ENCODE measurements around the gene OLFML2B.

Gene OLFML2B

DNA sequence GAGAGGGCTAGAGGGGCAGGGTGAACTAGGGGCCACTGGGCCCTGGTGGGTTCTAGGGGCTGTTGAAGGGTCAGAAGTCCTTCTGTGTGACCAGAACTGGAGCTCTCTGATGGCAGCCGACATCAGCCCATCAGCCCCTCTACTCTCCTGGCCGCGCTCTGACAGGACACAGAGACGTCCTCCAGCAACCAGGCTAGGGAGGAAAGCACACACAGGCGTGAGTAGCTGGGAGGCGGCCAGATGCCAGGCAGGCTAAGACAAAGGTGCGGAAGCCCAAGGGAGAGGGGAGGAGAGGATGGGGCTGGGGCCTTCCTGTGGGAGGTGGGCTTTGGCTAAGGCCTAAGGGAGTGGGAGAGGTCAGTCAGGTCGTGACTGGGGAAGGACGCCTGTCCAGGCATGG, 50.8 kb downstream of the OLFML2B start:
- no peak for DNase-seq

GRCh38 chr1:161970633-161971032, 53.0 kb downstream of the OLFML2B start:
- no peak for DNase-seq

GRCh38 chr1:161970036-161970435, 53.6 kb downstream of the OLFML2B start:
- DNase-seq: no peak

GRCh38 chr1:161966067-161966466, 57.6 kb downstream of the OLFML2B start:
- no peak for DNase-seq

DNA sequence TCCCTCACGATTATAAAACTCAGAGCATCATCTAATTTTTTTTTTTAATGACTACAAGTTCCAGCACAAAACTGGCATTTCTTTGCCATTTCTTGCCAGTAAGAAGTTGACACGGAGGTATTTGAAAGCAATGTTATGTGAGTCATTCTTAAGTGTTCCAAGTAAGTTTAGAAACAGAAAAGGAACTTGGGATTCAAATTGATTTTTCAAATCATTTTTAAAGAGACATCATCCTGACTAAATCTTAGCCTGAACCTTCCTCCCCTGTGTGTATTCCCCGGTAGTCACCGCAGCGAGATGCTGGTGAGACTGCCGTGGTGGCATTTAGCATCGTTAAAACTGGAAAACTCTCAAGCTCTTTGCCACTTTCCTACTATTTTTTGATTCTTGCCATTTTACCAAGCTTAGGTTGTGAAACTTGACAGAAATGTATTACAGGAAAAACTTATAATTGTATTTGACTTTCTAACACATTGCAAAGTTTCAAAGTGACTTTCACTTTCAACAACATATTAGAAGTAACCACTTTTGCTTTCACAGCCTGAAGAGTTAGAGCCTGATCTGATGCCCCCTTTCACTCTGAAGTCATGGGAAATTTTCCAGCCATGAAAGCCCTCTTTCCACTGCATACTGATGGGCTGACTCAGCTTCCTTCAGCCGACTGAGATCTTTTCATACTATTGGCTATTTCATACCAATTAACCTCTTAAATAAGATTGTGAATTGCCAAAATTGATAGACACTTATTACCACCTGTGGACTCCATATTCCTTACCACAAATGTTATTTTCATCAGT, 61.4 kb downstream of the OLFML2B start:
- no peak for DNase-seq

GRCh38 chr1:161958425-161958824, 65.2 kb downstream of the OLFML2B start:
- DNase-seq: no peak

- DNase-seq: no peak
These were observed 66.7 kb downstream of the OLFML2B start for GRCh38 chr1:161956930-161957329.

DNA sequence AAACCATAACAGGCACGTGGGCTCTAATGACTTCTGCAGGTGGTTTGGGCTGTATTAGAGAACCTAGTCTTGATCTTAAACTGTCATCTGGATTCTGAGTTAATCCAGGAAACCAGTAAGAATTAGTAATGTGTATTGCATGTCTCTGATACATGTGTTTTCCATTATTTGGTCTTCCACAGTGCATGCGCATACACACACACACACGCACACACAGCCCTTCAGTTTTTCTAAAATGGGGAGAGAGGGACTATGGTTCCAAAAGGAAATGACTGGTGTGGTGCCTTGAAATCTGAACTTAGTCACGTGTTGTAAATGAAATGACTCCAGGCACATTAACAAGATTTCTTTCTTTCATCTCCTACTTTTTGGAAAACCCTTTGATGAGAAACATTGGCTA, 67.6 kb downstream of the OLFML2B start:
- DNase-seq: no peak

GRCh38 chr1:161955606-161956005, 68.1 kb downstream of the OLFML2B start:
- DNase-seq: no peak

- DNase-seq: no peak
These were observed 69.2 kb downstream of the OLFML2B start for GRCh38 chr1:161954466-161954865.

DNA sequence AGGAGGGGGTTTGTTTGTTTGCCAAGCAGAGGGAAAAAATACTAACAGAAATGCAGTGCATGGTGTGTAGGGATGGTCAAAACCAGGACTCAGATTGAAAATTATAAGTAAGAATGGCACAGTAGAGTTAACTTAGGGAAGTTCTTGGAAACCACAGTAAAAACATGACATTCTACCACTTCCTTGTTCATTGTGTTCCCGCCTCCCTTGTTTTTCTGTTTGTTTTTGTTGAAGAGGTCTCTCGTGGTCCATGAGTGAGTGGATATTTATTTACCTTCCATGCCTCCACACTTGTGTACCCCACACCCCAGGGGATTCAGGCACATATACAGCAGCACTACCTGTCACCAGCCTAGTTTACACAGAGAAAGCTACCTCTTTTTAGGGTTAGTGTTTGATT, 69.6 kb downstream of the OLFML2B start:
- DNase-seq: no peak

DNA sequence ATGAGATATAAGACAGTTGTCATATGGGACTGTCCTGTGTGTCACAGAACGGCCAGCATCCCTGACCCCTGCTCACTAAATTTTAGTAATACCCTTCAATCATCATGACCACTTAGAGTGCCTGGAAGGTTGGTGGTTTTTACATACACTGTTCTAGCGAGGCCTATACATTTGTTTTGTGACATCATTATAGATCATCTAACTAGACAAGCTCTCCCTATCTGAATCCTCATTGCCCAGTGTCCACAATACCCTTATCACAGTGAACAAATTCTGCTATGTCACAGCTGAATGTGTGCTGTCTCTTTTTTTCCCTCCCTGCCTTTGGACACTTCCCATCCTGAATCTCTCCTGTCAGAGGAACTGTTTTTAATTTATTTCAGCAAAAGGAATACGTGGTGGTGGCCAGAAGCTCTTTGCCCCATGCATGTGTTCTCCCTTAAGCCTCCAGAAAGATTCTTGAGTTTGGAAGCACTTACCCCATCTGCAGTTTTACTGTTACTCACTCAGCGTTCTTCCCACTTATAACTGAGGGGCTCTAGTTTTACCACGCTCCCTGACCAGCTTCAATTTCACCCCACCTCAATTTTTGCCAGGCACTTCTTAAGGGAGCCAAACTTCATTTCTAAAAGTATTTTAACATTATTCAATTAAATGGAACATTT, 70.3 kb downstream of the OLFML2B start:
- no peak for DNase-seq

- DNase-seq: no peak
These were observed 71.0 kb downstream of the OLFML2B start for GRCh38 chr1:161952607-161953172.

GRCh38 chr1:161951646-161952045, 72.0 kb downstream of the OLFML2B start:
- no peak for DNase-seq

DNA sequence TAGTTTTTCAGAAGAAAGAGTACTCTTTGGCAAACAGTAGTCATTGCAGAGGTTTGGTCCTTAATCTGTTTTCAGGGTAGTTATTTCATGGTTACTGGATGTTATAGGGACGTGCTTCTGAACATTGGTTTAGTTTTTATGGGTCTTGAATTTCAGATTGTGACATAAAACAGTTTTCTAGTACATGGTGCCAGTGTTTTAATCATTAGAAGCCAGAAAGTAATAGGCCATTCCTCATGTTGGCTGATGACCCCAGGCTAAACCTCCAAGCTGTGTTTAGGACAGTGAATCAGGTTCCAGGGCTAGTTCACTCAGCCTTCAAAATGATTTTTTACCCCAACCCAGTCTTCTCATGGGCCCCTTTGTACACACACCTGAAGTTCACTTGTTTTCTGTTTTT, 73.3 kb downstream of the OLFML2B start:
- DNase-seq: no peak

GRCh38 chr1:161949548-161949947, 74.1 kb downstream of the OLFML2B start:
- no peak for DNase-seq

DNA sequence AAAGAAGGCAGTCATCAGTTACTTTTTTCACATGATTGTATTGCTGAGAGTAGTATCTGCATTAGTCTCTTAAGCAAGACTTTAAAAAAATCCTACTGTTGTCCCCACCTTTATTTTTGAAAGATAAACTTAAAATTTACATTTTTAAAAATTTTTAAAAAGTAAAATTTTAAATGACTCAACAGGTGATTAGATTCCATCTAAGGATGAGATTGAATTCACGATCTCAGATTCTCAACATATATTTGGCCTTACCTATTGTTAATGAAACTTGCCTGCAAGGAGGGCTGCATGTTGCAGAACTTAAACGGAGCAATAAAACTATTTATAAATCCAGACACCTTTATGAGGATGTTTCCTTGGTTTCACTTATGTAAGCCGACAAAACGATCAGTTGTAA, 75.2 kb downstream of the OLFML2B start:
- DNase-seq: no peak

DNA sequence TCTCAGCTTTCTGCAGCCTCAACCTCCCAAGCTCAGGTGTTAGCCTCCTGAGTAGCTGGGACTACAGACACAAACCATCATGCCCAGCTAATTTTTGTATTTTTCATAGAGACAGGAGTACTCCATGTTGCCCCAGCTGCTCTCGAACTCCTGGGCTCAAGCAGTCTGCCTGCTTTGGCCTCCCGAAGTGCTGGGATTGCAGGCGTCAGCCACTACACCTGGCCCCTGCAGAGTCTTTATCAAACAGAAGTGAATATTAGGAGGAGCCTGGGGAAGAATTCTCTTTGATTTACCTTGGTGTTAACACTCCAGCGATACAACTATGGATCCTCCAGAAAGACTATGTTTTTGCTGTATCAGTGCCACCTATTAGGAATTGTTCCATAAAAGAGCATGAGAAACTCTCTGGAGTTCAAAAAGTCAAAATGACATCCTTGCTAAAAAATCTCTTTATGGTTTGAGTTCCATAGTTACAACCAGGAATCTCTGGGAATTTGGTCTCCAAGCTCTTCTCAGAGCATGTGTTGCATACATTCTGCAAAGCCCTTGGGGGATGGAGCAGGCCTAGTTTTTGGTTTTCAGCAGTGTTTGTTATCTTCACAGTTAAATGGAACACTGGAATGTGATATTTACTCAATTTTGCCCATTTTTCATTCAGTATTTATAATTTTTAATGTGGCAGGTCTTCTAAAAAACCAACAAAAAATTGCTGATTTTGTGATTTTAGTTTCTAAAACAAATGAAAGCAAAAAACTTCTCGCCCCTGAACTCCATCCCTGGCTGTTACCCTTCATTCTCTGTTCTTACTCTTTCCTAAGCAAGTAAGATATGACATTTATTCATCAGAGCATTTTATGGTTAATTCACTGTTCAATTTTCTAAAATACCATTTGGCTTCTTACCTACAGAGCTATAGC, 77.3 kb downstream of the OLFML2B start:
- DNase-seq: no peak

- DNase-seq: no peak
These were observed 78.2 kb downstream of the OLFML2B start for GRCh38 chr1:161945306-161946060.

DNA sequence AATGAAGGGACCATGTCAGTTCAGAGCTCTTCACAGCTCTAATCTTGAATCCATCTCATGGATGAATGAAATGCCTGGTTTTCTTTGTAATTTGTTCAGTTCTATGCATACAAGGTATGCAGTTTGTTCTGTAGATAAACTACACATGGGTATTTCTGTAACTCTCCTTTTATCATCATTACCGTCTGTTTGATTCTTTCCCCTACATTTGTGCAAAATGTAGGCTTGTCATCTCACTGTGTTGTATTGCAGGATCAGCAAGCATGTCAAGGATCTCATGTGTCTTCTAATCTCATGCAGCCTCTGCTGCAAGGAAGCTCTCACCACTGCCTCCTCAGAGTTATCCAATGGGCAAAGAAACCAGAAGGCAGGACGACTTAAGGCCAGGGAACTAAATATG, 79.3 kb downstream of the OLFML2B start:
- no peak for DNase-seq

DNA sequence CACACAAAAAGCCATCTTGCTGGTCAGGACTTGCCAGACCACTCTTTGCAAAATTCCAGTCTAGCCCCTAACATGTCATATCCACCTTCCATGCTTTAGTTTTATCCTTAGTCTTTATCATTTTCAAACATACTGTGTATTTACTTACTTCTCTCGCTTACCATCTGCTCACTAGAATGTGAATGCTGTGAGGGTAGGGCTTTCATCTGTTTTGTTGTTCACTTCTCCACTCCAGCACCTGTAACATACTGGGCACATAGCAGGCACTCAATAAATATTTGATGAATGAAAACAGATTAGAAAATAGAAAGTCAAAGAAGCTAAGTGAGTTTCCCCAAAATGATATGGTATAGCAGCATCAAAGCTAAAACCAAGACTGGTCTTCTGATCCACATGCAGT, 79.9 kb downstream of the OLFML2B start:
- no peak for DNase-seq

DNA sequence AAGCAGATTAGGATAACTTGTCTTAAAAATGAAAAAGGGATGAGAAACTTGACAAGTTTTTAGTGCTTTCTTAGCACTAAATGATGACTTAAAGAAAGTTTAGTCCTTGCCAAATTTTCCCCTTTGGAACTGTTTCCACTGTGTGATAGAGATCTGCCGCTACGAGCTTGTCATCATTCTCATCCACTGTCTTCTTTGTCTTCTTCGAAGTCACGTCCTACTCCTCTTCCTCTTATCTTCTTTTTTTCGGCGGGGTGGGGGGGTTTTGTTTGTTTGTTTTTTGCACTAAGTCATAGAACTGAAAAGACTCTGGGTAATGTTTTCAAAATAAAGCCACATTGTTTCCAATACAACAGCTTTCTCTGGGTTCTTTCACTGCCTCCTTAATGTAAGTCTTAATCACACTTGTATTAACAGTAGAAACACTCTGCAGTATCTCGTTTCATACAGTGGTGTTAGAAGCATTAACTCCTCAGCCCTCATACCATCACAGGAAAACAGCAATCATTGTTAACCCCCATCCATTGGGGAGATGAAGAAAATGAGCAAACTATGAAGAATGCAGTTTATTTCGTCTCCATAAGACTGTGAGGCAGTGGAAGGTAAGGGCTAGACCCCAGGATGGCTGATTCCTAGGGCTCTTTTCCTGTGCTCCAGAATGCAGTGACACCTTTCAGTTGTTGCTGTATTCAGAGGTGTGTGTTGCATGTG, 81.8 kb downstream of the OLFML2B start:
- DNase-seq: no peak
